H1 (cell line): Measurements from ENCODE around the gene MAP3K1. TPM values are rescaled to one million over a fixed set of nuclear protein-coding genes. Genes with fewer than 3 reads are reported as not detected.

Experiments used
- CTCF ChIA-PET: fragments of 300-600 bp; sonication (Branson Sonifier 250); formaldehyde crosslinking; loops from one replicate; lab custom pipeline; 2021; ENCODE audit not compliant: partially characterized antibody; lab: Charles Lee
- POLR2A ChIA-PET: fragments of 300-600 bp; sonication (Branson Sonifier 250); formaldehyde crosslinking; loops from one replicate; lab custom pipeline; 2021; ENCODE audit warnings: inconsistent platforms; ENCODE audit not compliant: partially characterized antibody; lab: Charles Lee
- DNase-seq, 2 experiments: peaks; one replicate each; pipeline versions ENCODE4 v3.0.0 to v3.0.0-alpha.2; 2010 to 2022; ENCODE audit warnings: low spot score in 2 of 2, low read depth in 1 of 2, mixed read lengths in 1 of 2
- FAIRE-seq: peaks from 2 replicates; lab custom pipeline; 2011; peaks lifted over from hg19 to GRCh38; lab: Jason Lieb, UNC
- H2AFZ ChIP-seq: 2 replicates; pipeline ENCODE4 v1.8.1; 2012; ENCODE audit warnings: low read length, inconsistent platforms
- H2AK5ac ChIP-seq: 2 replicates; pipeline ENCODE4 v1.6.1; 2013; ENCODE audit warnings: low read depth, low read length
- H2BK120ac ChIP-seq: replicated peaks from 2 replicates; pipeline ENCODE3; 2013; ENCODE audit warnings: low read depth, low read length, inconsistent platforms
- H2BK12ac ChIP-seq: 2 replicates; pipeline ENCODE4 v1.6.1; 2013; ENCODE audit warnings: low read depth, low read length
- H2BK15ac ChIP-seq: 2 replicates; pipeline ENCODE4 v1.6.1; 2013; ENCODE audit warnings: low read length
- H2BK20ac ChIP-seq: 2 replicates; pipeline ENCODE4 v1.6.1; 2013; ENCODE audit warnings: low read length
- H2BK5ac ChIP-seq: 2 replicates; pipeline ENCODE4 v1.6.1; 2013; ENCODE audit warnings: low read depth, low read length
- H3K14ac ChIP-seq: 2 replicates; pipeline ENCODE4 v1.6.1; 2013; ENCODE audit warnings: inconsistent platforms; ENCODE audit not compliant: insufficient read length
- H3K18ac ChIP-seq: 2 replicates; pipeline ENCODE4 v1.6.1; 2013; ENCODE audit warnings: low read length; ENCODE audit errors: extremely low read depth
- H3K23ac ChIP-seq: 2 replicates; pipeline ENCODE4 v1.6.1; 2013; ENCODE audit warnings: inconsistent platforms; ENCODE audit not compliant: insufficient read length
- H3K23me2 ChIP-seq: 2 replicates; pipeline ENCODE4 v1.6.1; 2013; ENCODE audit warnings: low read depth, low read length
- H3K27ac ChIP-seq: 2 replicates; pipeline ENCODE4 v1.6.1; 2011; ENCODE audit warnings: low read depth, low read length, inconsistent platforms
- H3K27me3 ChIP-seq, 4 experiments: replicated peaks in 1 of 4; 1 replicate in 1 of 4; 2 replicates in 3 of 4; pipeline versions ENCODE4 v1.6.1 to v1.8.1; 2011 to 2013; ENCODE audit warnings: low read length in 3 of 4, mild to moderate bottlenecking in 3 of 4, inconsistent platforms in 2 of 4, mixed read lengths in 2 of 4, moderate library complexity in 1 of 4; ENCODE audit not compliant: control insufficient read depth in 3 of 4, insufficient read depth in 3 of 4; ENCODE audit errors: extremely low read depth in 1 of 4
- H3K36me3 ChIP-seq, 4 experiments: 2 replicates each; pipeline versions ENCODE4 v1.6.1 to v1.8.1; 2011 to 2013; ENCODE audit warnings: mild to moderate bottlenecking in 4 of 4, low read length in 3 of 4, moderate library complexity in 2 of 4, control low read depth in 1 of 4, inconsistent platforms in 1 of 4; ENCODE audit not compliant: insufficient read depth in 4 of 4, control insufficient read depth in 2 of 4
- H3K4ac ChIP-seq: replicated peaks from 2 replicates; pipeline ENCODE3; 2013; ENCODE audit warnings: low read length, low read depth, mixed read lengths, inconsistent platforms; ENCODE audit not compliant: insufficient read length
- H3K4me1 ChIP-seq, 4 experiments: replicated peaks in 1 of 4; 1 replicate in 1 of 4; 2 replicates in 3 of 4; pipeline versions ENCODE4 v1.6.1 to v1.8.1; 2011 to 2013; ENCODE audit warnings: low read length in 3 of 4, inconsistent platforms in 2 of 4, mixed read lengths in 1 of 4; ENCODE audit not compliant: insufficient read depth in 4 of 4, control insufficient read depth in 3 of 4
- H3K4me2 ChIP-seq, 2 experiments: 2 replicates each; pipeline versions ENCODE4 v1.6.1 to v1.8.1; 2011 to 2013; ENCODE audit warnings: low read depth in 2 of 2, low read length in 2 of 2, control low read depth in 1 of 2, inconsistent platforms in 1 of 2, mild to moderate bottlenecking in 1 of 2; ENCODE audit not compliant: insufficient read depth in 1 of 2
- H3K4me3 ChIP-seq, 4 experiments: fragments of 200-600, 300-600 bp in 1 of 4; sonication (generic), shearing (Covaris generic), sonication (Bioruptor Twin) in 1 of 4; 2 replicates each; pipeline versions ENCODE4 v1.5.1 to v1.8.1; 2011 to 2016; ENCODE audit warnings: low read length in 4 of 4, low read depth in 3 of 4, control low read depth in 2 of 4, inconsistent platforms in 2 of 4, mild to moderate bottlenecking in 2 of 4, mixed read lengths in 1 of 4, moderate library complexity in 1 of 4; ENCODE audit not compliant: insufficient read depth in 2 of 4; ENCODE audit errors: extremely low read depth in 1 of 4
- H3K56ac ChIP-seq: replicated peaks from 2 replicates; pipeline ENCODE3; 2013; ENCODE audit warnings: low read depth, mild to moderate bottlenecking, mixed read lengths, low read length, inconsistent platforms; ENCODE audit not compliant: insufficient read length
- H3K79me1 ChIP-seq: 2 replicates; pipeline ENCODE4 v1.6.1; 2013; ENCODE audit warnings: low read depth, low read length, control low read depth
- H3K79me2 ChIP-seq, 2 experiments: 2 replicates each; pipeline versions ENCODE4 v1.6.1 to v1.8.1; 2012 to 2013; ENCODE audit warnings: low read length in 2 of 2, mild to moderate bottlenecking in 2 of 2, inconsistent platforms in 1 of 2; ENCODE audit not compliant: insufficient read depth in 2 of 2, control insufficient read depth in 1 of 2
- H3K9ac ChIP-seq, 4 experiments: replicated peaks in 1 of 4; 1 replicate in 1 of 4; 2 replicates in 3 of 4; pipeline versions ENCODE4 v1.6.1 to v1.8.1; 2011 to 2013; ENCODE audit warnings: low read depth in 3 of 4, low read length in 3 of 4, control low read depth in 2 of 4, mild to moderate bottlenecking in 2 of 4, moderate library complexity in 2 of 4, inconsistent platforms in 1 of 4; ENCODE audit errors: extremely low read depth in 1 of 4
- H3K9me3 ChIP-seq, 2 experiments: 2 replicates each; pipeline versions ENCODE4 v1.6.1 to v1.8.1; 2012 to 2013; ENCODE audit warnings: mild to moderate bottlenecking in 2 of 2, moderate library complexity in 2 of 2, control low read depth in 1 of 2, inconsistent platforms in 1 of 2, low read depth in 1 of 2, low read length in 1 of 2, mixed read lengths in 1 of 2; ENCODE audit not compliant: insufficient read depth in 2 of 2
- H4K20me1 ChIP-seq, 2 experiments: replicated peaks in 1 of 2; 2 replicates each; pipeline versions ENCODE3 to v1.8.1; 2011 to 2013; ENCODE audit warnings: inconsistent platforms in 2 of 2, low read length in 2 of 2, mild to moderate bottlenecking in 1 of 2; ENCODE audit not compliant: insufficient read depth in 2 of 2, control insufficient read depth in 1 of 2
- H4K5ac ChIP-seq: 2 replicates; pipeline ENCODE4 v1.6.1; 2013; ENCODE audit warnings: low read length, low read depth, mixed read lengths, inconsistent platforms; ENCODE audit not compliant: insufficient read length
- H4K8ac ChIP-seq: 2 replicates; pipeline ENCODE4 v1.8.0; 2013; ENCODE audit warnings: mild to moderate bottlenecking, moderate library complexity, low read length, inconsistent platforms; ENCODE audit not compliant: insufficient read depth; ENCODE audit errors: extremely low read depth
- H4K91ac ChIP-seq: replicated peaks from 2 replicates; pipeline ENCODE3; 2013; ENCODE audit warnings: low read length, mixed read lengths, inconsistent platforms; ENCODE audit not compliant: insufficient read length
- BRCA1 ChIP-seq: IDR thresholded peaks from 2 replicates; pipeline ENCODE4 v1.6.1; 2012; ENCODE audit warnings: low read depth, low read length, improper control_type of control experiment
- JUN ChIP-seq: IDR thresholded peaks from 2 replicates; pipeline ENCODE4 v1.6.1; 2011; ENCODE audit warnings: low read depth, mild to moderate bottlenecking, improper control_type of control experiment, low read length
- KDM5A ChIP-seq: fragments of 200-600 bp; IDR thresholded peaks from 2 replicates; pipeline ENCODE4 v1.7.1; 2012; ENCODE audit warnings: mild to moderate bottlenecking, low read length, inconsistent platforms, mixed read lengths
- MAFK ChIP-seq: IDR thresholded peaks from 2 replicates; pipeline ENCODE4 v1.6.1; 2012; ENCODE audit warnings: low read depth, mild to moderate bottlenecking, improper control_type of control experiment, low read length
- POU5F1 ChIP-seq: IDR thresholded peaks from 2 replicates; pipeline ENCODE4 v1.6.1; 2011; ENCODE audit warnings: low read depth, mild to moderate bottlenecking, low read length, moderate library complexity
- RAD21 ChIP-seq, 2 experiments: IDR thresholded peaks in 1 of 2; conservative IDR thresholded peaks in 1 of 2; 2 replicates each; pipeline ENCODE4 v1.6.1; 2011; ENCODE audit warnings: low read depth in 2 of 2, low read length in 2 of 2, improper control_type of control experiment in 1 of 2, inconsistent platforms in 1 of 2, mild to moderate bottlenecking in 1 of 2, moderate library complexity in 1 of 2
- RBBP5 ChIP-seq: IDR thresholded peaks from 2 replicates; pipeline ENCODE4 v1.7.1; 2012; ENCODE audit warnings: low read depth, mild to moderate bottlenecking, inconsistent platforms, low read length, moderate library complexity, borderline replicate concordance
- RNF2 ChIP-seq: fragments of 200-900, 300-1000 bp; sonication (generic); IDR thresholded peaks from 2 replicates; pipeline ENCODE4 v1.7.1; 2016; ENCODE audit warnings: borderline replicate concordance, low read depth, mild to moderate bottlenecking, antibody characterized with exemption, low read length; ENCODE audit not compliant: poor library complexity, severe bottlenecking; ENCODE audit errors: missing control alignments
- SP2 ChIP-seq: IDR thresholded peaks from 2 replicates; pipeline ENCODE4 v1.6.1; 2012; ENCODE audit warnings: mild to moderate bottlenecking, low read length, inconsistent platforms
- SRF ChIP-seq: IDR thresholded peaks from 2 replicates; pipeline ENCODE4 v1.6.1; 2011; ENCODE audit warnings: mild to moderate bottlenecking, low read depth, low read length, moderate library complexity
- TAF1 ChIP-seq: IDR thresholded peaks from 2 replicates; pipeline ENCODE4 v1.6.1; 2011; ENCODE audit warnings: mild to moderate bottlenecking, low read depth, low read length
- TCF12 ChIP-seq: IDR thresholded peaks from 2 replicates; pipeline ENCODE4 v1.6.1; 2011; ENCODE audit warnings: low read depth, mild to moderate bottlenecking, low read length
- TEAD4 ChIP-seq: IDR thresholded peaks from 2 replicates; pipeline ENCODE4 v1.6.1; 2012; ENCODE audit warnings: low read depth, low read length, inconsistent platforms, mixed read lengths
- WGBS, 2 experiments: shearing (Covaris generic) in 1 of 2; methylation state at CpG; one replicate each; pipeline versions ENCODE4 v1.1.6 to v1.1.7; 2013 to 2015; ENCODE audit warnings: low lambda C conversion rate in 2 of 2, mixed read lengths in 2 of 2, inconsistent platforms in 1 of 2, low coverage in 1 of 2, missing lambda C conversion rate in 1 of 2; ENCODE audit not compliant: insufficient replicate concordance in 2 of 2, insufficient coverage in 1 of 2, insufficient read length in 1 of 2; ENCODE audit errors: extremely low coverage in 1 of 2, missing lambda C conversion rate in 1 of 2; 5-methylcytosine and 5-hydroxymethylcytosine counted together
- polyA plus RNA-seq, 7 experiments: library from polyadenylated mRNA; depleted of rRNA in 3 of 7; stranded (reverse) in 5 of 7; unstranded in 2 of 7; fragments of >200 nt in 5 of 7; fragments of 200-250 nt in 2 of 7; gene quantifications; 1 replicate in 5 of 7; 2 replicates in 1 of 7; 4 replicates in 1 of 7; pipeline versions ENCODE4 v1.2.1 to v1.2.3, GENCODE V29; 2011 to 2013; ENCODE audit warnings: missing spikeins in 2 of 7, mixed read lengths in 2 of 7
- total RNA-seq: library from RNA; stranded (reverse); fragmentation: NEBNext Ultra II Directional; extraction: Animal tissue kit (Norgen Biotek cat#: 25700); gene quantifications from 2 replicates; pipeline ENCODE4 v1.2.1, GENCODE V29; 2021
- TF ChIP-seq, protein P1 (sequence below): IDR thresholded peaks from 2 replicates; pipeline ENCODE4 v1.6.1; 2011; ENCODE audit warnings: low read length, improper control_type of control experiment

The MAP3K1 gene
- total and polyA plus RNA-seq, 2 of the 8 experiments (the other 6 are each of a cell fraction or from before 2014, with no cell fraction given), result 3.9 to 11.8 TPM

DNA sequence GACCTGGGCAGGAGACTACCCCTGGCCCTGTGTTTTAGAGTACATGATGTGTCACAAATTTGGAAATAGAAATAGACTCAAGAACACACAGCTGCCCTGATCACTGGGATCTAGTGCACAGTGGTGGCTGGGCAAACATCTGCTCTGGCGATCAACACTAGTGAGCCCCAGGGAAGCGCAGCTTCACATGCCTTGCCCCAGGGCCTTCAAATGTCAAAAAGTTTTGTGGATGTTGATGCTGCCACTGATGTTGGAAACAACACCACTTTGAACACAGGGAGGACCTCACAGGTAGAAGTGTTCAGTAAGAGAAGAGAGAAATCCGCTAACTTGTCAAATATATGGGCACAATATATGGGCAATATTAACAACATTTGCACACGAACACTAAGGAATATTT, 7.1 kb upstream of the MAP3K1 start:
- Histone ChIP-seq H2BK12ac (no peak overlapping the region), H3K79me1 (no peaks in the 10 kb centered on the region), H3K36me3 (no peaks in the 10 kb centered on the region), H3K9me3 (no peaks in the 10 kb centered on the region), H2AFZ (no peak overlapping the region), H2BK15ac (no peak overlapping the region), H3K4ac (no peak overlapping the region), H3K14ac (no peak overlapping the region), H3K4me1 (no peaks in the 10 kb centered on the region), H3K79me2 (no peaks in the 10 kb centered on the region), H3K18ac (no peak overlapping the region), H3K23me2 (no peaks in the 10 kb centered on the region), H2BK5ac (no peak overlapping the region), H3K9ac (no peak overlapping the region), H3K27ac (no peak overlapping the region), H3K4me2 (no peak overlapping the region), H3K56ac (no peak overlapping the region), H2AK5ac (no peak overlapping the region), H3K23ac (no peak overlapping the region), H3K4me3 (no peak overlapping the region), H4K91ac (no peak overlapping the region), H3K27me3 (peaks cover 0 to 4% (median 0%) of the 10 kb centered on the region in 4 experiments; a peak in 2 of 7 replicates), H4K8ac (no peak overlapping the region), H2BK120ac (no peak overlapping the region), H4K20me1 (no peaks in the 10 kb centered on the region), H4K5ac (no peak overlapping the region), H2BK20ac (no peak overlapping the region)
- POLR2A ChIA-PET, result no interaction called here
- FAIRE-seq (no peak), DNase-seq (no peak)
- WGBS, 2 experiments, result 85% methylated on average over 4 of the region's 4 CpGs; no CpG with 5 or more reads in 1 of the 2 experiments
- CTCF ChIA-PET, result no interaction called here
- TF ChIP-seq SP2 (no peak), BRCA1 (no peak), MAFK (no peak), RAD21 (IDR thresholded peaks at IDR 0.05 in 1 of 2, conservative IDR thresholded peaks at IDR 0.05 in 1 of 2; ENCODE audit: low read depth in 2 of 2, low read length in 2 of 2) (no peak), TAF1 (no peak), POU5F1 (no peak), RBBP5 (no peak), JUN (no peak), RNF2 (no peak), KDM5A (no peak), TCF12 (no peak), TEAD4 (no peak), SRF (no peak)
- TF ChIP-seq, protein P1, sequence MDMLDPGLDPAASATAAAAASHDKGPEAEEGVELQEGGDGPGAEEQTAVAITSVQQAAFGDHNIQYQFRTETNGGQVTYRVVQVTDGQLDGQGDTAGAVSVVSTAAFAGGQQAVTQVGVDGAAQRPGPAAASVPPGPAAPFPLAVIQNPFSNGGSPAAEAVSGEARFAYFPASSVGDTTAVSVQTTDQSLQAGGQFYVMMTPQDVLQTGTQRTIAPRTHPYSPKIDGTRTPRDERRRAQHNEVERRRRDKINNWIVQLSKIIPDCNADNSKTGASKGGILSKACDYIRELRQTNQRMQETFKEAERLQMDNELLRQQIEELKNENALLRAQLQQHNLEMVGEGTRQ, result no peak
